GM23338 (cell line): ENCODE measurements around the gene BMP8A. TPM values are rescaled to one million over a fixed set of nuclear protein-coding genes. Genes with fewer than 3 reads are reported as not detected.

ENCODE experiments used
- ATAC-seq: fragments of 200-7000 bp; cut with Tn5 transposase; 3 replicates; pipeline ENCODE4 v1.9.1; 2020
- DNase-seq: peaks from one replicate; pipeline ENCODE4 v3.0.0-alpha.2; 2015; ENCODE audit warnings: low spot score
- H2AFZ ChIP-seq: fragments of 200-600 bp; sonication (generic); 2 replicates; pipeline ENCODE4 v1.8.0; 2016; ENCODE audit warnings: antibody characterized with exemption, mild to moderate bottlenecking, moderate library complexity
- H3F3A ChIP-seq: fragments of 200-600 bp; sonication (generic); replicated peaks from 2 replicates; pipeline ENCODE4 v1.8.0; 2017; ENCODE audit warnings: antibody characterized with exemption, mixed run types, low read depth
- H3K27ac ChIP-seq: fragments of 200-600 bp; sonication (generic); 2 replicates; pipeline ENCODE4 v1.6.1; 2016; ENCODE audit warnings: low read depth
- H3K27me3 ChIP-seq: fragments of 200-600 bp; sonication (generic); 2 replicates; pipeline ENCODE4 v1.8.0; 2016; ENCODE audit warnings: mild to moderate bottlenecking, mixed run types, moderate library complexity; ENCODE audit not compliant: insufficient read depth
- H3K36me3 ChIP-seq: fragments of 200-600 bp; sonication (generic); 2 replicates; pipeline ENCODE4 v1.8.0; 2016; ENCODE audit warnings: mild to moderate bottlenecking; ENCODE audit not compliant: insufficient read depth
- H3K4me1 ChIP-seq: fragments of 200-600 bp; sonication (generic); 2 replicates; pipeline ENCODE4 v1.8.0; 2016; ENCODE audit warnings: mild to moderate bottlenecking, moderate library complexity; ENCODE audit not compliant: insufficient read depth
- H3K4me2 ChIP-seq: fragments of 200-600 bp; sonication (generic); 2 replicates; pipeline ENCODE4 v1.7.1; 2017; ENCODE audit warnings: mixed run types
- H3K4me3 ChIP-seq: fragments of 200-600 bp; sonication (generic); 2 replicates; pipeline ENCODE4 v1.6.1; 2016; ENCODE audit warnings: mixed run types
- H3K79me2 ChIP-seq: fragments of 200-600 bp; sonication (generic); replicated peaks from 2 replicates; pipeline ENCODE4 v1.8.0; 2017; ENCODE audit warnings: mild to moderate bottlenecking; ENCODE audit not compliant: insufficient read depth
- H3K9me2 ChIP-seq: fragments of 200-600 bp; sonication (generic); 2 replicates; pipeline ENCODE4 v1.8.0; 2017; ENCODE audit not compliant: insufficient read depth
- H4K20me1 ChIP-seq: fragments of 200-600 bp; sonication (generic); replicated peaks from 2 replicates; pipeline ENCODE4 v1.8.0; 2017; ENCODE audit warnings: mild to moderate bottlenecking; ENCODE audit not compliant: insufficient read depth
- H3K27ac Mint-ChIP-seq: 2 replicates; pipeline ENCODE4 v1.8.0; 2020; ENCODE audit warnings: inconsistent platforms, mild to moderate bottlenecking, moderate library complexity, mixed read lengths
- H3K27me3 Mint-ChIP-seq: 3 replicates; pipeline ENCODE4 v1.8.0; 2022; ENCODE audit warnings: low read depth, mild to moderate bottlenecking, moderate library complexity, mixed read lengths, inconsistent platforms; ENCODE audit not compliant: insufficient read depth, poor library complexity
- H3K36me3 Mint-ChIP-seq: 3 replicates; pipeline ENCODE4 v1.8.0; 2021; ENCODE audit warnings: low read depth, mild to moderate bottlenecking, inconsistent platforms, moderate library complexity, mixed read lengths
- H3K4me1 Mint-ChIP-seq: 3 replicates; pipeline ENCODE4 v1.8.0; 2020; ENCODE audit warnings: mild to moderate bottlenecking, inconsistent platforms, mixed read lengths
- H3K4me3 Mint-ChIP-seq: 3 replicates; pipeline ENCODE4 v1.8.0; 2021; ENCODE audit warnings: moderate library complexity, mild to moderate bottlenecking, inconsistent platforms, mixed read lengths
- H3K9me3 Mint-ChIP-seq: 3 replicates; pipeline ENCODE4 v1.8.0; 2020; ENCODE audit warnings: moderate library complexity, mild to moderate bottlenecking, inconsistent platforms, mixed read lengths
- CREB1 ChIP-seq: fragments of 250-450 bp; sonication (Bioruptor Pico); IDR thresholded peaks from 2 replicates; pipeline ENCODE4 v1.5.0; 2020; ENCODE audit warnings: low read depth, mild to moderate bottlenecking, moderate library complexity
- EZH2 ChIP-seq: fragments of 200-600 bp; sonication (generic); IDR thresholded peaks from one replicate; pipeline ENCODE4 v1.8.0; 2017; ENCODE audit warnings: antibody characterized with exemption, mild to moderate bottlenecking, low read depth; ENCODE audit not compliant: unreplicated experiment
- polyA plus RNA-seq: library from polyadenylated mRNA; unstranded; fragments of >200 nt; fragmentation: Nextera tagmentation; extraction: Ambion mirVana; gene quantifications from 2 replicates; pipeline ENCODE4 v1.2.1, GENCODE V29; 2016
- total RNA-seq: library from RNA; depleted of rRNA; stranded (reverse); fragments of >200 nt; shearing (Covaris generic); gene quantifications from 2 replicates; pipeline ENCODE4 v1.2.3, GENCODE V29; 2014
- TF ChIP-seq, protein P1 (sequence below): IDR thresholded peaks from one replicate; pipeline ENCODE4 v1.6.1; 2018; ENCODE audit warnings: antibody characterized with exemption; ENCODE audit not compliant: unreplicated experiment
- TF ChIP-seq, protein P2 (sequence below): IDR thresholded peaks from 2 replicates; pipeline ENCODE4 v1.6.1; 2016; ENCODE audit warnings: antibody characterized with exemption
- TF ChIP-seq, protein P3 (sequence below), 2 experiments: fragments of 200-600 bp in 1 of 2; sonication (generic) in 1 of 2; conservative IDR thresholded peaks; 2 replicates each; pipeline versions ENCODE4 v1.5.1 to v1.6.1; 2016 to 2017; ENCODE audit warnings: antibody characterized with exemption in 2 of 2, low read depth in 2 of 2, mild to moderate bottlenecking in 2 of 2, moderate library complexity in 1 of 2

The BMP8A gene
- total and polyA plus RNA-seq, 2 experiments from 2014 or later = 0.34 to 0.63 TPM

DNA sequence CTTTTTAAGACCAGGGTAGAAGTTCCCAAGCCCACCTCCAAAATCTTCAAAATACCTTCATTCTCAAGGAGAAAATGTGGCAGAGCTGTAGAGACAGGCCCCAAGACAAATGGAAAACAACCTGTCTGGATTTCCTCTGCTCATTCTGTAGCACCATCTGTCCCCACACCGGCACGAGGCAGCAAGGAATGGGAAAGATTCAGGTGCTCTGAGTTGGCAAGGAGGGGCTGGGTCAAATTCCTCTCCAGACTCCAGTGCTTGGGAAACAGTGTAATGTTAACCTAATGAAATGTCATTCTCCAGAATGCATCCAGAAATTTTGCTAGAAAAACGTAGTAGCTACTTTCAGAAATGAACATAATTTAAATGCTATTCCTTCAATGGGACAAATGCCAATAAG is 75.9 kb downstream of the BMP8A start:
- Mint-ChIP-seq H3K9me3 (no peaks in the 10 kb centered on the region), H3K4me3 (no peak overlapping the region), H3K4me1 (no peaks in the 10 kb centered on the region), H3K27me3 (peaks cover 12% of the 10 kb centered on the region), H3K27ac (no peak overlapping the region), H3K36me3 (peaks cover 100% of the 10 kb centered on the region)
- no peaks in the 10 kb centered on the region for H3K9me2 ChIP-seq
- TF ChIP-seq, protein P1, sequence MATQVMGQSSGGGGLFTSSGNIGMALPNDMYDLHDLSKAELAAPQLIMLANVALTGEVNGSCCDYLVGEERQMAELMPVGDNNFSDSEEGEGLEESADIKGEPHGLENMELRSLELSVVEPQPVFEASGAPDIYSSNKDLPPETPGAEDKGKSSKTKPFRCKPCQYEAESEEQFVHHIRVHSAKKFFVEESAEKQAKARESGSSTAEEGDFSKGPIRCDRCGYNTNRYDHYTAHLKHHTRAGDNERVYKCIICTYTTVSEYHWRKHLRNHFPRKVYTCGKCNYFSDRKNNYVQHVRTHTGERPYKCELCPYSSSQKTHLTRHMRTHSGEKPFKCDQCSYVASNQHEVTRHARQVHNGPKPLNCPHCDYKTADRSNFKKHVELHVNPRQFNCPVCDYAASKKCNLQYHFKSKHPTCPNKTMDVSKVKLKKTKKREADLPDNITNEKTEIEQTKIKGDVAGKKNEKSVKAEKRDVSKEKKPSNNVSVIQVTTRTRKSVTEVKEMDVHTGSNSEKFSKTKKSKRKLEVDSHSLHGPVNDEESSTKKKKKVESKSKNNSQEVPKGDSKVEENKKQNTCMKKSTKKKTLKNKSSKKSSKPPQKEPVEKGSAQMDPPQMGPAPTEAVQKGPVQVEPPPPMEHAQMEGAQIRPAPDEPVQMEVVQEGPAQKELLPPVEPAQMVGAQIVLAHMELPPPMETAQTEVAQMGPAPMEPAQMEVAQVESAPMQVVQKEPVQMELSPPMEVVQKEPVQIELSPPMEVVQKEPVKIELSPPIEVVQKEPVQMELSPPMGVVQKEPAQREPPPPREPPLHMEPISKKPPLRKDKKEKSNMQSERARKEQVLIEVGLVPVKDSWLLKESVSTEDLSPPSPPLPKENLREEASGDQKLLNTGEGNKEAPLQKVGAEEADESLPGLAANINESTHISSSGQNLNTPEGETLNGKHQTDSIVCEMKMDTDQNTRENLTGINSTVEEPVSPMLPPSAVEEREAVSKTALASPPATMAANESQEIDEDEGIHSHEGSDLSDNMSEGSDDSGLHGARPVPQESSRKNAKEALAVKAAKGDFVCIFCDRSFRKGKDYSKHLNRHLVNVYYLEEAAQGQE = no peak
- no peak for TF ChIP-seq CREB1
- H3K4me1 ChIP-seq = no peaks in the 10 kb centered on the region
- H2AFZ ChIP-seq = no peak overlapping the region
- peaks cover 45% of the 10 kb centered on the region for H3K79me2 ChIP-seq
- peaks cover 99% of the 10 kb centered on the region for H3K36me3 ChIP-seq
- DNase-seq = no peak
- ATAC-seq = no peak
- peaks cover 46% of the 10 kb centered on the region for H3F3A ChIP-seq
- H3K27ac ChIP-seq = no peak overlapping the region
- no peak overlapping the region for H3K4me2 ChIP-seq
- no peak overlapping the region for H3K4me3 ChIP-seq
- peaks cover 58% of the 10 kb centered on the region for H4K20me1 ChIP-seq
- no peaks in the 10 kb centered on the region for H3K27me3 ChIP-seq

DNA sequence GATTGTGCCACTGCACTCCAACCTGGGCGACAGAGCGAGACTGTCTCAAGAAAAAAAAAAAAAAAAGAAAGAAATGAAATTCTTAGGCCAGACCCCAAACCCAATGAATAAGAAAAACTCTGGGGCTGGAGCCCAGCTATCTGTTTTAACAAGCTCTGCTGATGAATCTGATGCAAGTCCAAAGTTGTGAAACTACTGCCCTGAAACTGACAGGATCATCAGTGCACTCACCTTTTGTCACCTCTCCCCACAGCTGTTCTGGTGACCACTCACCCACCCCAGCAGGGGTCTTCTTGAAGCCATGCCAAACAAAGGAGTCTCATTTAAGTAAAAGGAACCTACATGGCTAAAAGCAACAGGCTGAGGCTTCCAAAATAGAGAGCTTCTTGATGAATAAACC is 76.8 kb downstream of the BMP8A start:
- no peak overlapping the region for H3K4me2 ChIP-seq
- peaks cover 38% of the 10 kb centered on the region for H3F3A ChIP-seq
- no peak for ATAC-seq
- H4K20me1 ChIP-seq = peaks cover 62% of the 10 kb centered on the region
- no peak overlapping the region for H3K4me3 ChIP-seq
- DNase-seq = no peak
- H3K79me2 ChIP-seq = peaks cover 54% of the 10 kb centered on the region
- no peaks in the 10 kb centered on the region for H3K9me3 Mint-ChIP-seq
- no peak overlapping the region for H2AFZ ChIP-seq
- no peak overlapping the region for H3K27ac Mint-ChIP-seq
- no peaks in the 10 kb centered on the region for H3K9me2 ChIP-seq
- H3K4me1 ChIP-seq = peaks cover 2% of the 10 kb centered on the region; the same call in 1 of the 2 replicates
- H3K27ac ChIP-seq = no peak overlapping the region
- H3K36me3 Mint-ChIP-seq = peaks cover 99% of the 10 kb centered on the region
- peaks cover 2% of the 10 kb centered on the region; the same call in 1 of the 3 replicates for H3K4me1 Mint-ChIP-seq
- H3K4me3 Mint-ChIP-seq = no peak overlapping the region
- no peaks in the 10 kb centered on the region for H3K27me3 ChIP-seq
- H3K36me3 ChIP-seq = peaks cover 96% of the 10 kb centered on the region
- H3K27me3 Mint-ChIP-seq = peaks cover 12% of the 10 kb centered on the region
- TF ChIP-seq, protein P2, sequence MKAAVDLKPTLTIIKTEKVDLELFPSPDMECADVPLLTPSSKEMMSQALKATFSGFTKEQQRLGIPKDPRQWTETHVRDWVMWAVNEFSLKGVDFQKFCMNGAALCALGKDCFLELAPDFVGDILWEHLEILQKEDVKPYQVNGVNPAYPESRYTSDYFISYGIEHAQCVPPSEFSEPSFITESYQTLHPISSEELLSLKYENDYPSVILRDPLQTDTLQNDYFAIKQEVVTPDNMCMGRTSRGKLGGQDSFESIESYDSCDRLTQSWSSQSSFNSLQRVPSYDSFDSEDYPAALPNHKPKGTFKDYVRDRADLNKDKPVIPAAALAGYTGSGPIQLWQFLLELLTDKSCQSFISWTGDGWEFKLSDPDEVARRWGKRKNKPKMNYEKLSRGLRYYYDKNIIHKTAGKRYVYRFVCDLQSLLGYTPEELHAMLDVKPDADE = no peak
- TF ChIP-seq, protein P3, sequence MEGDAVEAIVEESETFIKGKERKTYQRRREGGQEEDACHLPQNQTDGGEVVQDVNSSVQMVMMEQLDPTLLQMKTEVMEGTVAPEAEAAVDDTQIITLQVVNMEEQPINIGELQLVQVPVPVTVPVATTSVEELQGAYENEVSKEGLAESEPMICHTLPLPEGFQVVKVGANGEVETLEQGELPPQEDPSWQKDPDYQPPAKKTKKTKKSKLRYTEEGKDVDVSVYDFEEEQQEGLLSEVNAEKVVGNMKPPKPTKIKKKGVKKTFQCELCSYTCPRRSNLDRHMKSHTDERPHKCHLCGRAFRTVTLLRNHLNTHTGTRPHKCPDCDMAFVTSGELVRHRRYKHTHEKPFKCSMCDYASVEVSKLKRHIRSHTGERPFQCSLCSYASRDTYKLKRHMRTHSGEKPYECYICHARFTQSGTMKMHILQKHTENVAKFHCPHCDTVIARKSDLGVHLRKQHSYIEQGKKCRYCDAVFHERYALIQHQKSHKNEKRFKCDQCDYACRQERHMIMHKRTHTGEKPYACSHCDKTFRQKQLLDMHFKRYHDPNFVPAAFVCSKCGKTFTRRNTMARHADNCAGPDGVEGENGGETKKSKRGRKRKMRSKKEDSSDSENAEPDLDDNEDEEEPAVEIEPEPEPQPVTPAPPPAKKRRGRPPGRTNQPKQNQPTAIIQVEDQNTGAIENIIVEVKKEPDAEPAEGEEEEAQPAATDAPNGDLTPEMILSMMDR (conservative IDR thresholded peaks at IDR 0.05; ENCODE audit: low read depth in 2 of 2) = no peak
- no peak for TF ChIP-seq EZH2
- TF ChIP-seq, protein P1 = no peak
